ENCODE data around the gene CAPZA2.

CAPZA2 gene

GRCh38 chr7:116842371-116842770 lies 20.0 kb upstream of the CAPZA2 start:
- no peak for ATAC-seq

DNA sequence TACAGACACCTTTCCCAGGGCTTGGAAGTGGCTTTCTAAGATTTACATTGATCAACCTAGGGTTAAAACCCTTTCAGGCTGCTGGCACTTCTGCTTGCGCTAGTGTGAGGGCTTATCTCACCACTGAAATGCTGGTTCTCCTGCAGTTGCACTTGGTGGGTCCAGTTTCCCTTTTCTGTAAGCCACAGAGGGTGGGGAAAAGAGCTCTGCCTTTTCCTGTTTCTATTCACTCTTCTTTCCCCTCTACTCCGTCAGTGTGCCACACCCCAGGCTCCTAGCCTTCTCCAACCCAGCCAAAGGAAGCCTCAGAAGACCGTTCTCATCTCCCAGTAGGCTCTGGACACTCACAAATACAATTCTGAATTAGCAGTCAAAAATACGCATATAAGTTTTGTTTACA lies 19.0 kb upstream of the CAPZA2 start:
- peak; percentile 40 for ATAC-seq
- no peak for TF ChIP-seq CSDC2 (CRISPR knock-in tag; IDR thresholded peaks at IDR 0.05)

More at GRCh38 chr7:116842371-116842770, 20.0 kb upstream of the CAPZA2 start:
- TF ChIP-seq BACH2 (CRISPR knock-in tag; IDR thresholded peaks at IDR 0.05; ENCODE audit: borderline replicate concordance) (no peak), ZC3H10 (CRISPR knock-in tag; IDR thresholded peaks at IDR 0.05) (no peak), ZNF8 (CRISPR knock-in tag; IDR thresholded peaks at IDR 0.05) (no peak), ARNTL (CRISPR knock-in tag; IDR thresholded peaks at IDR 0.05; ENCODE audit: borderline replicate concordance, low read depth) (no peak), PPARA (CRISPR knock-in tag; IDR thresholded peaks at IDR 0.05; ENCODE audit: borderline replicate concordance) (no peak), TOX (CRISPR knock-in tag; IDR thresholded peaks at IDR 0.05; ENCODE audit: borderline replicate concordance) (no peak), TCF4 (CRISPR knock-in tag; IDR thresholded peaks at IDR 0.05; ENCODE audit: borderline replicate concordance) (no peak), ZFP30 (CRISPR knock-in tag; IDR thresholded peaks at IDR 0.05) (no peak), OSR1 (CRISPR knock-in tag; IDR thresholded peaks at IDR 0.05) (no peak), ZNF565 (CRISPR knock-in tag; conservative IDR thresholded peaks at IDR 0.05; ENCODE audit: low read depth) (no peak), CSDC2 (CRISPR knock-in tag; IDR thresholded peaks at IDR 0.05) (no peak), ZNF70 (CRISPR knock-in tag; IDR thresholded peaks at IDR 0.05) (no peak), GLIS3 (CRISPR knock-in tag; IDR thresholded peaks at IDR 0.05) (no peak), ESRRG (CRISPR knock-in tag; IDR thresholded peaks at IDR 0.05) (no peak)

DNA sequence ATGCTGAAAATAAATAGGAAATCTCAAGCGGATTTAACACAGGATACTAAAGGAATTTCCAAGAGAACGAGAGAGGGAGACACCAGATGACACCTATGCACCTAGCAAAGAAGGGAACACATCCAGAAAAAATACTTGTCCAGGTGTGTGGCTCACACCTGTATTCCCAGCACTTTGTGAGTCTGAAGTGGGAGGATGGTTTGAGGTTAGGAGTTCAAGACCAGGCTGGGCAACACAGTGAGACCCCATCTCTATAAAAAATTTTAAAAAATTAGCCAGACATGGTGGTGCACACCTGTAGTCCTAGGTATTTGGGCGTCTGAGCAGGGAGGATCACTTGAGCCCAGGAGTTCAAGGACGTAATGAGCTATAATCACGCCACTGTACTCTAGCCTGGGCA lies 11.2 kb upstream of the CAPZA2 start:
- TF ChIP-seq PPARA (CRISPR knock-in tag; IDR thresholded peaks at IDR 0.05; ENCODE audit: borderline replicate concordance): no peak
- no peak for TF ChIP-seq RARB (CRISPR knock-in tag; IDR thresholded peaks at IDR 0.05)
- no peak for TF ChIP-seq TCF4 (CRISPR knock-in tag; IDR thresholded peaks at IDR 0.05; ENCODE audit: borderline replicate concordance)
- TF ChIP-seq ZNF8 (CRISPR knock-in tag; IDR thresholded peaks at IDR 0.05): no peak
- no peak for TF ChIP-seq ISL1 (CRISPR knock-in tag; IDR thresholded peaks at IDR 0.05)
- TF ChIP-seq TOX (CRISPR knock-in tag; IDR thresholded peaks at IDR 0.05; ENCODE audit: borderline replicate concordance): no peak
- no peak for TF ChIP-seq BACH2 (CRISPR knock-in tag; IDR thresholded peaks at IDR 0.05; ENCODE audit: borderline replicate concordance)
- TF ChIP-seq OSR1 (CRISPR knock-in tag; IDR thresholded peaks at IDR 0.05): no peak
- TF ChIP-seq ZFP3 (CRISPR knock-in tag; IDR thresholded peaks at IDR 0.05): no peak
- no peak for TF ChIP-seq ZNF70 (CRISPR knock-in tag; IDR thresholded peaks at IDR 0.05)
- TF ChIP-seq ARNTL (CRISPR knock-in tag; IDR thresholded peaks at IDR 0.05; ENCODE audit: borderline replicate concordance, low read depth): no peak
- no peak for TF ChIP-seq CREB5 (CRISPR knock-in tag; IDR thresholded peaks at IDR 0.05; ENCODE audit: low read depth)
- TF ChIP-seq CSDC2 (CRISPR knock-in tag; IDR thresholded peaks at IDR 0.05): no peak
- no peak for TF ChIP-seq ZFP30 (CRISPR knock-in tag; IDR thresholded peaks at IDR 0.05)
- TF ChIP-seq SNAI2 (CRISPR knock-in tag; IDR thresholded peaks at IDR 0.05): no peak
- no peak for TF ChIP-seq TSHZ2 (CRISPR knock-in tag; IDR thresholded peaks at IDR 0.05)
- no peak for TF ChIP-seq CSRNP3 (CRISPR knock-in tag; IDR thresholded peaks at IDR 0.05)
- TF ChIP-seq POU6F1 (CRISPR knock-in tag; IDR thresholded peaks at IDR 0.05; ENCODE audit: borderline replicate concordance, low read depth): no peak
- TF ChIP-seq, protein P1, sequence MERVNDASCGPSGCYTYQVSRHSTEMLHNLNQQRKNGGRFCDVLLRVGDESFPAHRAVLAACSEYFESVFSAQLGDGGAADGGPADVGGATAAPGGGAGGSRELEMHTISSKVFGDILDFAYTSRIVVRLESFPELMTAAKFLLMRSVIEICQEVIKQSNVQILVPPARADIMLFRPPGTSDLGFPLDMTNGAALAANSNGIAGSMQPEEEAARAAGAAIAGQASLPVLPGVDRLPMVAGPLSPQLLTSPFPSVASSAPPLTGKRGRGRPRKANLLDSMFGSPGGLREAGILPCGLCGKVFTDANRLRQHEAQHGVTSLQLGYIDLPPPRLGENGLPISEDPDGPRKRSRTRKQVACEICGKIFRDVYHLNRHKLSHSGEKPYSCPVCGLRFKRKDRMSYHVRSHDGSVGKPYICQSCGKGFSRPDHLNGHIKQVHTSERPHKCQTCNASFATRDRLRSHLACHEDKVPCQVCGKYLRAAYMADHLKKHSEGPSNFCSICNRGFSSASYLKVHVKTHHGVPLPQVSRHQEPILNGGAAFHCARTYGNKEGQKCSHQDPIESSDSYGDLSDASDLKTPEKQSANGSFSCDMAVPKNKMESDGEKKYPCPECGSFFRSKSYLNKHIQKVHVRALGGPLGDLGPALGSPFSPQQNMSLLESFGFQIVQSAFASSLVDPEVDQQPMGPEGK (CRISPR knock-in tag; IDR thresholded peaks at IDR 0.05; ENCODE audit: borderline replicate concordance): no peak
- TF ChIP-seq ZC3H10 (CRISPR knock-in tag; IDR thresholded peaks at IDR 0.05): no peak
- no peak for ATAC-seq

Measured in SK-N-SH treated with all-trans-retinoic acid at 6 μM for 48 hours (cell line).